HG02588 (cell line): ENCODE measurements around the gene NDUFV2.

ENCODE experiments used
- ATAC-seq: cut with Tn5 transposase; IDR thresholded peaks from one replicate; pipeline ENCODE4 v1.9.1; 2021; ENCODE audit warnings: mild to moderate bottlenecking, moderate library complexity; ENCODE audit not compliant: unreplicated experiment

The NDUFV2 gene

DNA sequence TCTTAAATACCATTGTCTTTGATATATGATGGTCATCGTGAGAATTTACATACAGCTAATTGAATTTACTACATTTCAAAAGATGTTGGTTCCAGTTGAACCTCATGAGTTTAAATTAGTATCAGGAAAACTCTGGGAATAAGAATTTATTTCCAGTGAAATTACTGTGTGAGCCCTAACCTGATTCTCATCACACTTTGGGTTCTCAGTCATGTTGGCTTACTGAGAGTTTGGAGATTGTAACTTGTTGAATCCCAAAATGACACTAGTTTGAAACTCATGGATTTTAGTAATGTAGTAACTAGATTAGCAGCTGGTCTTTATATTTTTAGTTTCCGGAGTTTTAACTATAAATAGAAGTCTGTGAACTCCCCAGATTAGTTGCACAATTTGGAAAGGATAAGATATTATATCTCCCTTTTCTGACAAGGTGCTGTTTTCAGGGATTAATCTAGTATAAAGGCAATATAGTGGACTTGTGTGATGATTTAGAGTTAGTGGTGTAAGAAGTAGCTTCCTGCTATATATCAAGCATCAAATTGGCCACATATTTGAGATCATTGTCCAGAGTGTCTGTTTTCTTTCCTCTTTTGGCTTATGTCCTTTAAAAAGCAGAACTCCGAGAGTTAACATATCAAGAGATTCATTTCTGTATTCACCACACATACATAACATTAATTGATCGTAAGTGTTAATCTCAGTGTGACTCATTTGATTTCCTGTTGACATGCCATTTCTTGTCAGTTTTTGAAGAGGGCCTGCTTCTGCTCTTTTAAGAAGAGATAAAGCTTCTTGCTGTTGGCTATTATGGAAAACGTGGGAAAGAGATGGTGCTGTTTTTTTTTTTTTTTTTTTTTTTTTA, 15.7 kb downstream of the NDUFV2 start:
- ATAC-seq: no peak

DNA sequence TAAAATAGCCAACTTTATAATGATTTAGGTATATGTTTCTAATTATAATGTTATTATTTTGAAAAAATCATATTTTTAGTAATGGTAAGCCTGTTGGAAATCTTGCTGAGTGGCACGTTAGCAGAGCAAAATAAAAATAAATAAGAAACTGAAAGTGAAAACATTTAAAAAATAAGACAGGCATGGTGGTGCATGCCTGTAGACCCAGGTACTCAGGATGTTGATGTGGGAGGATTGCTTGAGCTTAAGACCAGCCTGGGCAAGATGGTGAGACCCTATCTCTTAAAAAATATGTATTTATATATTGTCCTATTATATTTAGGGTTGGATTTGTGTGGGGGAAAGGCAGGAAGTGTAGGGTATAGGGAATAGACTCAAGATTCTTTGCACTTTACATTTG, 18.3 kb downstream of the NDUFV2 start:
- no peak for ATAC-seq

DNA sequence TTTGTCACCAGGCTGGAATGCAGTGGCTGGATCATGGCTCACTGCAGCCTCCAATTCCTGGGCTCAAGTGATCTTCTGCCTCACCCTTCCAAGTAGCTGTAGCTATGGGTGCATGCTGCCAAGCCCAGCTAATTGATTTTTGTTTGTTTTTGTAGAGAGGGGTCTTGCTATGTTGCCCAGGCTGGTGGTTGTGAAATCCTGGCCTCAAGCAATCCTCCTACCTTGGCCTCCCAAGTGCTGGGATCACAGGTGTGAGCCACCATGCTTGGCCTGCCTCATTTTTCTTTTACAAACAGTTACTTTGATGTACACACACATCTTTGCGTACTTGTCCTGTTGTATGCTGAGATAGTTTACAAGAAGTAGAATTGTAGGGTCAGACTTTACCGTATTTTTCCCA, 21.0 kb downstream of the NDUFV2 start:
- no peak for ATAC-seq

DNA sequence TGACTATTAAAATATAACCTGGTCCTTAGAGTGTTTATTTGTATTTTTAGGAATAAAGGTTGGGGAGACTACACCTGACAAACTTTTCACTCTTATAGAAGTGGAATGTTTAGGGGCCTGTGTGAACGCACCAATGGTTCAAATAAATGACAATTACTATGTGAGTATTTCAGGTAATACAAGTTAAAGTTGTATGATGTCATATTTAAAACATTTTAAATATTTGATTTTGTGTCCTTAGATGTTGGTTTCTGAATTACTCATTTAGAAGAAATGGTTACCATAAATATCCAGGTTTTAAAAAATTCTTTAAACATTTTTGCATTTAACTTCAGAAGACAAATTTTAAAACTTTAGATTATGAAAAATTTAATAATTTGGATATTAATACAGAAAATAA, 22.3 kb downstream of the NDUFV2 start:
- ATAC-seq: no peak

DNA sequence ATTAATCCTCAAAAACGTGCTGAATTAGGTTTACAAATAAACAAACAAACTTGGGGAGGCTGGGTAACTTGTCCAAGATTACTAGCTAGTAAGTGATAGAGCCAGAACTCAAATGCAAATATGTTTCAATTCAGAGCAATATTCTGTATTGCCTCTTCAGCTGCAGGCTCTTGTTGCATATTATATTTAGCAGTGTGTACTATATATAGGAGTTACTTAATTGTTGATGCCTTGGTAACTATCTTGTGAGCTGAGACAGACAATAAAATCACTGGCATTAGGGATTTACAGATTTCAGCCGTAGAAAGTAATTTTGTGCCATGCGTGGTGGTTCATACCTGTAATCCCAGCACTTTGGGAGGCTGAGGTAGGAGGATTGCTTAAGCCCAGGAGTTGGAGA, 23.8 kb downstream of the NDUFV2 start:
- ATAC-seq: no peak

DNA sequence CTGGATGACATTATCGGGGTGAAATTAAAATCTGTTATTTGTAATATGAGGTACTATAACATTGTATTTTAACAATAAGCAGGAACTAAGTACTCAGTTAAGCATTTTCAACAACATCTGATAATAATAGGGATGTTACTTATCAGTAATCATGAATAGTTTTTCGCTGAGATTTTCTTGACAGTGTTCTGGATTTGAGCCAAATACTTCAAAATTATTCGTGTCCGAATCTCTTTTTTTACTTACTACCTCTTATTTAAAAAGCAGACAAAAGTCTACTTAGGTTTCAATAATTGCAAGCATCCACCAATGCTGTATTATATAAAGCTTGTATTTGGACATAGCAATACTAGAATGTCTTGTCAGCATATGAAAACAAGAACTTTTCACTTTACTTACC, 27.7 kb downstream of the NDUFV2 start:
- no peak for ATAC-seq

DNA sequence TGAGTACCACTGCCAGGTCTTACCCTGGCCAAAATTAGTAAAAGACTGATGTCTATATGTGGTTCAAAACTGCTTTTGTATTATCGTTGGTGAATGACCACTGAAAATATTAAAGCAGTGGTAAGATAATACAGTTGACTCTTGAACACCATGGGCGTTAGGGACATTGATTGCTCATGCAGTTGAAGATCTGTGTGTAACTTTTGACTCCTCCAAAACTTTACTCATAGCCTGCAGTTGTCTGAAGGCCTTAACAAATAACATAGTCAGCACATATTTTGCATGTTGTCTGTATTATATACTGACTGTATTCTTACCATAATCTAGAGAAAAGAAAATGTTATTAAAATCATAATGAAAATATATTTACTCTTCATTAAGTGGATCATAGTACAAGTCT, 28.3 kb downstream of the NDUFV2 start:
- no peak for ATAC-seq

DNA sequence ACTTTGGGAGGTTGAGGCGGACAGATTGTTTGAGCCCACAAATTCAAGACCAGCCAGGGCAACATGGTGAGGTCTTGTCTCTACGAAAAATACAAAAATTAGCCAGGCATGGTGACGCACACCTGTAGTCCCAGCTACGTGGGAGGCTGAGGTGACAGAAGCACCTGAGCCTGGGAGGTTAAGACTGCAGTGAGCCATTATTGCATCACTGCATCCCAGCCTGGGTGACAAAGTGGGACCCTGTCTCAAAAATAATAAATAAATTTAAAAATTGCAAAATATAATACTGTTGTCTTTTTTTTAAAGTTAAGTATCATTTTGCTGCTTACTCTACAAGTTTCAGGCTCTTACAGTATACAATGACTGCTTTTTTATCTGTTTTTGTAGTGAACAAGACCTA, 30.1 kb downstream of the NDUFV2 start:
- no peak for ATAC-seq

DNA sequence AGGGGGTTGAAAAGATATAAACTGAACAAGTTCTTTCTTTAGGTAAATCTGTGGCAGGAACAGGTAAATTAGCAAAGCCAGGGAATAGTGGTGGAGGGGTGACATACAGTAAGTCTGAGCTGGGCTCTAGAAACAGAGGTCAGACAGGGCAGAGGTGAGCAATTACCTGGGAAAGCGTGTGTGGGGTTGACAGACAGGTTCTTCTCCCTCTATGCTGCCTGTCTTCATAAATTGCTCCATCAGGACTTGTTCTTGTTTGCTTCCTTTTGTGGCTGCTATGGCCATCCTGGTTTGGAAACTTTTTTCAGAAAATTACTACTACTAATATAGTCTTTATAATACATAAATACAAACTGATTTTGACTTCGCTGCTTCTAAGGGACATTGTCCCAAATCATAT, 30.7 kb downstream of the NDUFV2 start:
- no peak for ATAC-seq

DNA sequence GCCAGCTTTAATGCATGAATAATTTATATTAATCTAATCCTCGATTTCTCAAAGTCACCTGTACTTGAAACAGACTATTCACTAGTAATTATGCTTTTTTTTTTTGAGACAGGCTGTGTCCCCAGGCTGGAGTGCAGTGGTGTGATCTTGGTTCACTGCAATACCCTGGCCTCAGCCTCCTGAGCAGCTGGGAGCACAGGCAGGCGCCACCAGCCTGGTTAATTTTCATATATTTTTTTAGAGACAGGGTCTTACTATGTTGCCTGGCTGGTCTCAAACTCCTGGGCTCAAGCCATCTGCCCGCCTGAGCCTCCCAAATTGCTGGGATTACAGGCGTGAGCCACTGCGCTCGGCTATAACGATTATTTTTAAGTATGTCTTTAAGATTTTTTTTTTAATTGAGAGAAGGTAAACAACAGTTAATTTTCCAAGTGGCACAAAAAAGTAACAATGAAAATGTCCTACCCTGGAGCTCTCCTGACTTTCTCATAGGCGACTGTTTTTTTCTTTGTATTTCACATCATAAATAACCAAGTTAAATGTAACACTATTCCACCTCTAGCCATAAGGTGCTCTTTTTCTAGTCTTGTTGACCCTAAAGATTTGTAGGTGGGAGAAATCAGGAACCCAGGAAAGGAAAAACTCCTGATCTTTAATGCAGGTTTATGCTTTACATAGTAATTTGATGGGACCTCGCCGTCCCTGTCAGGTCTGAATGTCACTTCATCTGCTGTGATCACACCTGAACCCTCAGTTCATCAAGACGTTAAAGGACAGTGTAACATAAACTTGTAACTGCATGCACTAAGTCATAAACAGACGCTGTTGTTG, 32.8 kb downstream of the NDUFV2 start:
- no peak for ATAC-seq

DNA sequence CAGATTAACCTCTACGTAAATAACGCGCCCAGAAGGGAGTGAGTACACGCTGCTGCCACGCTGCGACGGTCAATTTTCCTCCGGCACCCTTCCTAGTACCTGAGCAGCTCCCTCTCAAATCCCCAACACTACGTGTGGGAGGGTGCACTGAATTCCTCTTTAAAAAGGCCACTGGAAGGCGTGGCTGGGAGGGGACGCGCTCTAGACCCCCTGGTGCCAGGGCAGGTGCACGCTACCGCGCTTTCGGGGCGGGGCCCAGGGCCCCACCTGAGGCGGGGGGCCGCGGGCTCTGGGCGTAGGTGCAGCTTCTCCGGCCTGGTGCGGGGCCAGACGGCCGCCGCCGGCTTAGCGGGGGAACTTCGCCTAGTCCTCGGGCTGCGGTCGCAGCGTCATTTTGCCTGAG, 33.4 kb downstream of the NDUFV2 start:
- ATAC-seq: peak; percentile 16

DNA sequence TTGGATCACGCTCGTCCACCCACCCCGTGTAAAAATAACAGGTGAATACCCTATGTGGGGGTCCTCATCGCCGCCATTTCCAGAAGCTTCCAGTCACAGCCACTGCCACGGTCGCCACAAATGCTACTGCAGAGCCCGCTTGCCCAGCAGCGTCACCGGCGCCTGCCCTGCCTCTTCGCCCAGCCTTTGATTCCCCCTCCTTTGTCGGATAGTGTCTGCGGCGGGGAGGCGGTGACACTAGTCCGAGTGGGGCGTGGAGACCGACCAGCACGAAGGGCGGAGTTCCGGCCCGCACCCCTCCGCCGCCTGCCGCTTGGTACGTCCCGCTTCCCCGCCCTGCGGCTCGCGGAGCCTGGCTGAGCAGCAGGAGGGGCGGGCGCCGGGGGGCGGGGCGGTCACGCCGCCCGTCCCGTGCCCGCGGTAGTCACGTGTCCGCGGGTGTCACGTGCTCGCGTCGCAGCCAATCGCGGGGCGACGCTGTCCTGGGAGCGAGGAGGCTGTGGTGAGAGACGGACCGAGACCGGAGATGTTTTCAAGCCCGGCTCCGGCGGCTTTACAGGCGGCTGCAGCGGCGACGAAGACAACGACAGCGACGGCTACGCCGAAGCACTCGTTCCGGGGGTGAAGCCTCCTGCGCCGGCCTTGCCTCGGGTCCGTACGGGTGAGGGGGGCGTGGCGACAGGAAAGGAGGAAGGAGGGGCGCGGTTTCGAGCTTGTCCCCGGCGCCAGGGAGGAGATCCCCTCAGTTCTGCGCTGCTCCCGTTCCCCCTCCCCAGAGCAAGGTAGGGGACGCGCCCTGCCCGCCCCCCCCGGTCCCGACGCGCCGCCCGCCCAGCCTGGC, 34.0 kb downstream of the NDUFV2 start, which contains the start of gene ANKRD12:
TSS of gene ANKRD12 (plus strand) at position 467 of the 841 bp plus-strand sequence. CDS start 45,652 bp downstream, outside the sequence.
- ATAC-seq: peak; percentile 67

DNA sequence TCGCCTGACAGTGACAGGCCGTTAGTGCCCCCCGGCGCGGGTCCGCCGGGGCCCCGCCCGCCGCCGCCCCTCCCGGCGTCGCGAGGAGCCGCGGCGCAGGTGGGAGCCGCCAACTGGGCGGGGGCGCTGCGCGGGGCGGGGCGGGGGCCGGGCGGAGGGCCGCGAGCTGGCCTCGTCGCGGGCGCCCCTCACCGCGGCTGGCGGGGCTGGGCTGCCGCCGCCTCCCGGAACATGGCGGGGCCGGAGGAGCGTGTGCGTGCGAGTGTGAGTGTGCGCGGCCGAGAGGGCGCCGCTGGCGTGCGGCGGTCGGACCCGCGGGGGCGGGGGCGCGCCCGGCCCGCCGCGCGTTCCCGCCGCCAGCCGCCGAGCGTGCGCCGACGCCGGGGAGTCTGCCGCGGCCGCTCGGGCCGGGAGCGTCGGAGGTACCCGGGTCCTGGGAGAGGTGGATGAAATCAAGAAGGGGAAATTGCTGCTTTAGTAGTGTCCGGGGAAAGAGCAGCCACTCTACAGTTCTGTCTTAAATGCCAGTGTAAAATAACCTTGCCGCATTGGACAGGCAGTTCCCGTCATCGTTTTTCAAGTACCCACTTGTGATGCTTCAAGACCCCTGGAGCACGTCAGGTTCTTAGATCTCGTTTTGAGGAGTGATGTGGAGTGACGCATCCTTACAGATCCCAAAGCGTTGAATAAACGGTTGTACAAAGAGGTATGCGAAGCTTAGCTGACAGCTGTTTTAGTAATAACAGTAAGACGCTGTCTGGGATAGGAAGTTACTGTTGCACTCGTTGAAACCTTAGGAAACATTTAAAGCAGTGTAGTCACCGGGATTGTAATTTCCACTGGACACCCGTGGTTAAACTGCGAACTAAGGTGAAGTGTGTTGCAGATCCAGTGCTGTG, 34.9 kb downstream of the NDUFV2 start:
- peak; percentile 36 for ATAC-seq

DNA sequence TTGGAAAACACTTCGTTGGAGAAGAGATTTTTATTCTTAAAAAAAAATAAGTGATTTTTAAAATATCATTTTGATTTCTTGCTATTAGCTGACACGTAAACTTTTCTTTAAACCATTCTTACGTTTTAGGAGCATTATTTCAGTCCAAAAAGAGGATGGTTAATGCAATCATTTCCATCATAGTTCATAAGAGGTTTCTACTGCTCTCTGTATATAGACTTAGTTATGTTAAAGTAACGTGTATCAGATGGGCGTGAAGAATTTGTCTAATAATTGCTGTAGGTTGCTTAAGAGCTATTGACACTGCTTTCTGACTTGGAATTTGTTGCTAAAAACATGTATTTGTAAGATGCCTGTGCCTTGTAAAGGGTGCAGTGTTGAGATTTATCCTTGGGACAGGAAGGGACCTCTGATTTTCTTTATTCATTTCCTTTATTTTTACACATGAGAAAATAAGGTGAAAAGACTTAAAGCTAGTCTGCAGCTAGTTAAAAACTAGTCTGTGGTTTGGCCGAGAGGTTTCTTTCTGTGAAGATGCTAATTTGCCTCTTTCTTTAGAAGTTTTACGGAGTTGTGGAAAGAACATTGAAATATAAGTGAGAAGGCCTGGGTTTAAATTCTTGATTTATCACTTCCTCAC, 37.0 kb downstream of the NDUFV2 start:
- ATAC-seq: no peak

DNA sequence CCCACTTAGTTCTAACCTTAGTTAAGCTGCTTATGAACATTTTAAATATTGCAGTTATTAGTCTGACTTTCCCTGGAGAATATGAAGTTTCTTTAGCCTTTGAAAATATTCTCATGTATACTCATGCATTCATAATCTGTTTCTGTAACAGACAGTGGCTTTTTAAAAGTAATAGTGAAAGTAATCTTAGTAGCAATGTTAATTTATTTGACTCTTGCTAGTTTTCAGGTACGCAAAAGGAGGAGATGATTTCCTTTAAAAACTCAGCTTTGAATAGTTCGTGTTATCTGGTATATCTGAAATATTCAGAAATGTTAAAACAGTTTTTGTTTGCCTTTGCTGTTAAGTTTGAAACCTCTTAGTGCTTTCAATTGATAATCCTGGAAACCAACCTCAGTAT, 37.9 kb downstream of the NDUFV2 start:
- ATAC-seq: no peak

DNA sequence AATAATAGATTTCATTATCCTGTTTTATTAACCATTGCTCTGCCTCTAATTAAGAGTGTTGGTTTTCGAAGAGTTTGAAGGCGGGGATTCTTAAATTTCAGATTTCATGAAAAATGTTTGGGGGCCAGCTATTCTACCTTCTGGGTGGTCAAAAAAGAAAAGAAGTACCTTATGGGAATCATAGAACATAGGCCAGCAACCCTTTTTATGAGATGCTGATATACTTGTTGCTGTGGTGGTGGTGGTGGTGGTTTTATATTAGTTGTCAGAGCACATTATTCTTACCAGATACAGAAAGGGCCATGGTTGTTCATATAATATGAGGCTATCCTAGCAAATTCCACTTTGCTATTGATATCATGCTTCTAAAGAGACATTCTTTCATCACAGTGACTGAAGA, 38.5 kb downstream of the NDUFV2 start:
- ATAC-seq: no peak

DNA sequence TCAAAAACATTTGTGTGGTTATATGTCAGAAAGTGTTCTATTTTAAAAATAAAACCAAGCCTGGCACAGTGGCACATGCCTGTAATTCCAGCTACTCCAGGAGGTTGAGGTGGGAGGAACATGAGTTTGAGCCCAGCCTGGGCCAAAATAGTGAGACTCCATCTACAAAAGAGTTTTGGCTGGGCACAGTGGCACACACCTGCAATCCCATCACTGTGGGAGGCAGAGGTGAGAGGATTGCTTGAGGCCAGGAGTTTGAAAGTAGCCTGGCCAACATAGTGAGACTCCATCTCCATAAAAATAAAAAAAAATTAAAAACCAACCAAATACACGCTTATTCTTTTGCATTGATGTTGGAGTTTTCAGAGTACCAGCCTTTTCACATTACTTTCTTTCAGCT, 43.7 kb downstream of the NDUFV2 start:
- ATAC-seq: no peak

DNA sequence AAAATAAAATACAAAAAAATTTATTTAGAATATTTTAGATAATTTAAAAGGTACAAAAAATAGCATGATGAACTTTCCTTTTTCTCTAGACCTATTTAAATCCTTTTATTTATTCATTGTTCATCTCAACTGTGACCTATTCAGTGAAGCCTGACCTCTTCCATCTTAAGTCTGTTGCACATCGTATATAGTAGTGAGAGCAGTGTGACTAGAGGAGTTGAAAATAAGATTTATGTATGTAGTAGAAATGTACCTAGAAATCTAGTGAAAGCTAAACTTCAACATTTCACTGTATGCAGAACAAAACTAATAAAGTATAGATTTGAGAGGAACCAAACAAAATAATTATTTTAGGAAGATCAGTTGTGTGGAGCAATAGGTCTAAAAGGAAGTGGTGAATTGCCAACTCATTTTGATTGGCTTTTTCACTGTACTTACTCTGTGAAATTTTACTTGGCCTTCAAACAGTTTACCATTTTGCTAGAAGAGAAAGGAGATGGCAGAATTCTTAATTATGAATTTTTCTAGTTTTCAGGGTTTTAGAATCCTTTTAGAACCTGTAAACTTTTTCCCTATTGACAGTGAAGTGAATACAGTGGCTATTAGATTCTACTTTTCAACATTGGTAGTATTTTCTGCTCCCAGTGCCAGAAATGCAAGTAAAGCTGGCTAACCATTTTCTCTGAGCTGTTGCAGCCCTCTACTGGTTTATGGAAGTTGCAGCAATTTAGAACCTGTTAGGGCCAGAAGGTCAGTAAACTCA, 45.1 kb downstream of the NDUFV2 start:
- ATAC-seq: no peak

DNA sequence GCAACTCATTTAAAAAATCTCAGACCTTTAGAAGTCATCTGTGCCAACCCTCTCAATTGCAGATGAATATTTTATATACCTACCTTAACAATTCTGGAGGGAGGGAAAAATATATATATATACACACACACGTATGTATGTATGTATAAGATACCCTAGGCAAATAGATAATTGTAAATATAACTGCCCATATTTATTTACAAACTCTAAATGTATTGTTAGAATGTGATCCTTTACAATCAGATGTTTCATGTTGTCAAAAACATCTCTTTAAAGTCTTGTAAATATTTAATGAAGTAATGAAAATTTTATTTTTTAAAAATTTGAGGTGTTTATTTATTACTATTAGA, 45.7 kb downstream of the NDUFV2 start:
- no peak for ATAC-seq
